OCI-LY1 (cell line): ENCODE results near the gene SORCS3.

Experiments
- CTCF ChIP-seq: fragments of 200-600 bp; sonication (generic), shearing (Covaris generic); IDR thresholded peaks from 2 replicates; pipeline ENCODE4 v1.5.1; 2017; ENCODE audit warnings: mild to moderate bottlenecking, antibody characterized with exemption, low read length, moderate library complexity, mixed read lengths
- EZH2 ChIP-seq: fragments of 200-600 bp; sonication (generic), shearing (Covaris generic); IDR thresholded peaks from 2 replicates; pipeline ENCODE4 v1.8.0; 2017; ENCODE audit warnings: borderline replicate concordance, mixed run types, mild to moderate bottlenecking, antibody characterized with exemption, low read length, moderate library complexity, mixed read lengths

GRCh38 chr10:105112862-105113261 lies 471.8 kb downstream of the SORCS3 start:
- TF ChIP-seq CTCF (no peak), EZH2 (no peak)
